Fibroblast of skin of abdomen (primary cell): Measurements from ENCODE around the gene TIMD4. TPM values are rescaled to one million over a fixed set of nuclear protein-coding genes. Genes with fewer than 3 reads are reported as not detected.
A peak's percentile ranks its signal among the peaks of the same experiment; 100 is the strongest.
"Not testable (repeated sequence)": the region's sequence is repeated elsewhere in the genome, so short reads cannot be mapped to it uniquely, and the experiment has no call there.

Experiments
- DNase-seq: peaks from one replicate; pipeline ENCODE4 v3.0.0-alpha.2; 2013
- polyA plus RNA-seq, 2 experiments: library from polyadenylated mRNA; unstranded; fragments of 120-200 nt; gene quantifications; one replicate each; pipeline ENCODE4 v1.2.1, GENCODE V29; 2013; ENCODE audit not compliant: insufficient read length in 2 of 2

Gene TIMD4
- not detected for polyA plus RNA-seq (2013, experiment 1 of 2; ENCODE audit: insufficient read length)
- polyA plus RNA-seq (2013, experiment 2 of 2; ENCODE audit: insufficient read length): not detected

GRCh38 chr5:156963125-156963524, at the start of gene TIMD4:
Gene TIMD4, minus strand, starts transcription at chr5:156963226. Its CDS starts 28 bp downstream, at chr5:156963198.
- DNase-seq: no peak

DNA sequence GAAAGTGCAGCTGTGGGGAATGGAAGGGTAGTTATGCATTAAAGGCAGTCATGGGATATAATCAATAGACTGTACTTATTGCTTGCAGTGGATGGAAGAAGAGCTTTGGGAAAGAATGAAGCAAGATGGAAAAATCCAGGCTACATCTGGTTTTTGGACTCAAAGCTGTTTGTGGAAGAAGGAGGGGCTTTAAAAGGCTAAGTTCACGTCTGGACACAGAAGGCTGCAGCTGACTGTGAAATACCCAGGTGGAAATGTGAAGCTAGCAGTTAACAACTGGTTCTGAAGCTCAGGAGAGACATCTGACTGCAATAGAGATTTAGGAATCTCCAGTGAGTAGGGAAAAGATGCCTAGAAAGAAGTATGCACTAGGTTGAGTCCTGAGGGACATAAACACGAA, 43.2 kb upstream of the TIMD4 start:
- DNase-seq: no peak

DNA sequence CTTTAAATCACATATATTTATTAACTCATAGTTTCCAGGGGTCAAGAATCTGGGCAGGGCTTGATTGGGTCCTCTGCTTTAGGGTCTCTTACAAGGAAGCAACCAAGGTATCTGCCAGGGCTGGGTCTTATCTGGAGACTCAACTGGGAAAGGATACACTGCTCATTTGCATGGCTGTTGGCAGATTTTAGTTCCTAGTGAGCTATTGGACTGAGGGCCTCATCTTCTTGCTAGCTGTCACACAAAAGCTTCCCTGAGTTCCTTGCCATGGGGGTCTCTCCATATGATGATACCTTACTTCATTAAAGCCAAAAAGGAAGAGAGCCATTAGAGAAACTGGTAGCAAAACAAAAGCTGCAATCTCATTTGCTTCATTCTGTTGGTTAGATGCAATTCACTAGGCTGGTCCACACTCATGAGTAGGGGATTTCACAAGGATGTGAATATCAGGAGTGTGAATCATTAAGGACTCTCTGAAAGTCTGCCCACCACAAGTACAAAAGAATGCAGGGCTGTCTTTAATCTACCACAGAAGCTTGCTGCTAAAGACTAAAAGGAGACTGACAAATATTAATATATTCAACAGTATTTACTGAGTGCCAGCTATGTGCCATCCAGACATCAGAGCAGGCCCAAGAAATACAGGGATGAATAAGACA, 42.0 kb upstream of the TIMD4 start:
- DNase-seq: peak; percentile 70

- DNase-seq: no peak
Observed at GRCh38 chr5:156991714-156992113, 28.7 kb upstream of the TIMD4 start.

- DNase-seq: no peak
Observed at GRCh38 chr5:156984064-156984463, 21.0 kb upstream of the TIMD4 start.

DNA sequence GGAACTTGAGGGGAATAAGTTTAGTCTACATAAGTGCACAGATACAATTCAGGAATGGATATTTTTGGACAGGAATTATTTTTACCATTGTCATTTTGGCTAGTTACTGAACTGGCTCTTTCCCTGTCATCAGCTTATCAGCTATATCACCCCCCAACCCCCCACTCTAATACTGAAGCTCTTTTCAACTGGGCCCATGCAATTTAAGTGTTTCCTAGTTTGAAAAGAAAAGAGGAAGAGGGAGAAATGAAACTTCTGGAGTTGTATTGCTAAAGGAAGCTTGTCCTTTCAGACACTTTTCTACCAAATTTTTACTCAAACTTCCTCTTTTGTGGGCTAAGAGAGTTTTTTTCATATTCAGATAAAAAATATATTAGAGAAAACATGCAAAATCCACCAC, 18.5 kb upstream of the TIMD4 start:
- DNase-seq: no peak

GRCh38 chr5:156974328-156974727, 11.3 kb upstream of the TIMD4 start:
- no peak for DNase-seq

DNA sequence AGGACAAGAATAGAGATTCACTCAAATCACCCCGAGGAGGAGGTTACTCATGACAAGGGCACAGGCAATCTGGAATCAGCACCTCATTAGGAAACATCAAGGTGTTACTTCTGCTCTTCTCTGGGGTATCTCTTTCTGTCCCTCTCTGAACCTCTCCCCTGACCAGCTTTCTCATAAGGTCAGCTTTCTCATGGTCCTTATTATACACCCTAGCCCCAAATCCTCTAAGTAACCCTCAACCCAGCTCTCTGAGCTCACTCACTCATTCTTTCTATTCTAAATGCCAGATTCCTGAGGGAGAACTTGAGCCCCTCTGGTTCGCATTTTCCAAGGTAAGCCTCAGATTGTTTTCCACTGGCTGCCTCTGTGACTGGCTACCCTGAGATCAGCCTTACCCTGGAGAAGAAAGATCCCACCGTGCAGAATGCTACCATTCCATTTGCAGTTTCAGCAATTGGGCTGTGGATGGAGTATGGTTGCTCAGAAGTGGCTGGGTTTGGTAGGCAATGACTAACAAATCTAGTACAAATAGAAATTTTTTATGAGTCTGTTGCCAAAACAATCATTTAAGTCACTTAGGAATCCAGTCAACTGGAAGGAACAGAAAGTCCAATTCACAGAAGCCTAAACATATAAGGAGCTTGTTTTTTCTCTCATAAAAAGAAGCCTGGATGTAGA, 9.0 kb upstream of the TIMD4 start:
- no peak for DNase-seq

DNA sequence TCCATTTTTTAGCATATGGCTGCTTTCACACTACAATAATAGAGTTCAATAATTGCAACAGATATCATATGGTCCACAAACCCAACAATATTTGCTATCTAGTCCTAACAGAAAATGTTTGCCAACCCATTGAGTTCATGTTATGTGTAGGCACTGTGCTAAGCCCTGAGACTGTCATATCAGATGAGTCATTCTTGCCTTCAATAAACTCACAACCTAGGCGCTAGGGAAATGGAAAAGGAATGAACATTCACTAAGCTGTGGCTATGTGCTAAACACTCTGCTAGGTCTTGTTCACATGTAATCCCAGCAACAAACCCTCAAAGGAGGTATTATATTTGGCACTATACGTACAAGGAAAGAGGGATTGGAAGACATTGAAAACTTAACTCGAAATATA, 8.4 kb upstream of the TIMD4 start:
- no peak for DNase-seq

- DNase-seq: not testable (repeated sequence)
Observed at GRCh38 chr5:156967386-156967785, 4.4 kb upstream of the TIMD4 start.

- no peak for DNase-seq
Observed at GRCh38 chr5:156956321-156956720, 6.7 kb downstream of the TIMD4 start.

DNA sequence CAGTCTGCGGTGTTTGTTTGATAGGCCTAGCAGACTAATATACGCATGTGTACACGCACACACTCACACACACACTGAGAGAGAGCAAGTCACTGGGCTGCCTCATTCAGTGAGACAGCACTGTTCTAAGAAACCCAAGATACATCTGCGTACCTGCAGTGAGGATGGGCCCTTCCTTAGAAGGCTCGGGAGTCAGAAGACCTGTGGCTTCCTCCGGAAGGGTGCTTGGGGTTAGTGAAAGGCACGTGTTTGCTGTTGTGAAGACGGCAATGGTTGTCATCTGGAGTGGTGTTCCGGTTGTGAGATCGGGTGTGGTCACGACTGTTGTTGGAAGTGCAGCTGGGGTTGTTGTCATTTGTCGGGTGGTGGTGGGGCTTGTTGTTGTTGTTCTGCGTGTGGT, 11.7 kb downstream of the TIMD4 start:
- DNase-seq: no peak

- no peak for DNase-seq
Observed at GRCh38 chr5:156950716-156951115, 12.3 kb downstream of the TIMD4 start.

DNA sequence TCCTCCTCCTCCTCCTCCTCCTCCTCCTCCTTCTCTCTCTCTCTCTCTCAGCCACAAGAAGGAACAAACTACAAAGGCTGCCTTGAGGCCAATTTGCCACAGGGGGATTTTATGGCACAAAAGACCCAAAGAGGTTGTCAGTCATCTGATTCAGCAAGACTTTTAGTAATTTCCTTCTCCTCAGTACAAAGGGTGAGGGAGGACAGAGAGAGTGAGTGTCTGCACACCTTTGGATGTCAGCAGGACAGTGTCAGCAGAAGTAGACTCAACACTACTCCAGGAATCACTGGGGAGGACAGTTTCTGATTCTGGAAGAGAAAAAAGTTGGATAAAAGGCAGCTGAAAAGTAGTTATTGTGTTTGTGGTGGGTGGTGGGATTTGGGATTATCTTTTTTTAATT, 13.6 kb downstream of the TIMD4 start:
- DNase-seq: no peak

DNA sequence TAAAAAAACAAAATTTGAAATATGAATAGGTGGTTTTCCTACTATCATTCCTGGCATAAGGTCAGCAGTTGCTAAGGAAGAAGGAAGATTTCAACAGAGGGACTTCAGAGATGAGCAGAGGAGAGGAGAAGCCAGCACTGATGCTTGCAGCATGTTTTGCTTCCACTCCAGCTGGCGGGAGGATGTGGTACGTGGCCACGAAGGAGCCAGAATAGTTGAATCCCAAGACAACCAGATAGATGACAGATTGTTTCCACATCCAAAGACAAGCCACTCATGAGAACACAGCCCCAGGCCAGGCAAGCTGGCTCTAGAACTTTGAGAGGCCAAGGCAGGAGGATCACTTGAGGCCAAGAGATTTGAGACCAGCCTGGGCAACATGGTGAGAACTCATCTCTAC, 15.1 kb downstream of the TIMD4 start:
- DNase-seq: no peak

GRCh38 chr5:156942064-156942463, 21.0 kb downstream of the TIMD4 start:
- no peak for DNase-seq

- not testable (repeated sequence) for DNase-seq
Observed at GRCh38 chr5:156940462-156940861, 22.6 kb downstream of the TIMD4 start.

DNA sequence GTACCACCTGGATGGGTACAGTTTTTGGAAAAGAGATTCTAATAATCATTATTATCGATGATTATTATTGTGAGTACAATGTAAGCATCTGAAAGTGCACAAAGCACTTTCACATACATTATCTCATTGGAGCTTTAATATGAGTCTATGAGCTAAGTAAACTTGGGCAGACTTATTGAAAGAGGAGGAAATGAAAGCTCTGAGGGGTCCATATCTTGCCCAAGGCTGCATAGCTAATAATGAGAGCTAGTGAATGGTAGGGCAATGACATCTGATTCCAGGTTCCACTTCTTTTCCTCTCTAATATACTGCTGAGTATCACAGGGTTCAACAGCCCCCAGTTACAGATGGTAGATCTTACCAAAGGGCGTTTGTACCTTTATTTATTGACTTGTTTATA, 26.1 kb downstream of the TIMD4 start:
- no peak for DNase-seq

- no peak for DNase-seq
Observed at GRCh38 chr5:156934450-156935211, 28.4 kb downstream of the TIMD4 start.

GRCh38 chr5:156929366-156929948, 33.6 kb downstream of the TIMD4 start:
- no peak for DNase-seq

DNA sequence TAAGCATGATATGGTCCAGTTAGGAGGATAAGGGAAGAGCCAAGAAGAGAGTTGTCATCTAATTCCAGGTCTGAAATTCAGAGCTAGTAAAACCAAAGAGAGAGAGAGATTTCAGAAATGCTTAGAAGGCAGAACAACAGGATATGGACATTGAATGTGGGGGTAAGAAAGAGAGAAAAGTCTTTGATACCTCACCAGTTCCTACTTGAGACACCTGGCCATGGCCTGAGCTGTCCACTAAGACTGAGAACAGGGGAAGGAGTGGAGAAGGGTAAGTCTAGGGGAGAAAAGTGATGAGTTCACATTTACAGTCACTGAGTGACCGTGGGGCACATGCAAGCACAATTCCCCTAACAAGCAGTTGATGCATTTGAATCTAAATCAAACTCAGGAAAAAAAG, 35.5 kb downstream of the TIMD4 start:
- no peak for DNase-seq

- DNase-seq: not testable (repeated sequence)
Observed at GRCh38 chr5:156925767-156926166, 37.3 kb downstream of the TIMD4 start.

DNA sequence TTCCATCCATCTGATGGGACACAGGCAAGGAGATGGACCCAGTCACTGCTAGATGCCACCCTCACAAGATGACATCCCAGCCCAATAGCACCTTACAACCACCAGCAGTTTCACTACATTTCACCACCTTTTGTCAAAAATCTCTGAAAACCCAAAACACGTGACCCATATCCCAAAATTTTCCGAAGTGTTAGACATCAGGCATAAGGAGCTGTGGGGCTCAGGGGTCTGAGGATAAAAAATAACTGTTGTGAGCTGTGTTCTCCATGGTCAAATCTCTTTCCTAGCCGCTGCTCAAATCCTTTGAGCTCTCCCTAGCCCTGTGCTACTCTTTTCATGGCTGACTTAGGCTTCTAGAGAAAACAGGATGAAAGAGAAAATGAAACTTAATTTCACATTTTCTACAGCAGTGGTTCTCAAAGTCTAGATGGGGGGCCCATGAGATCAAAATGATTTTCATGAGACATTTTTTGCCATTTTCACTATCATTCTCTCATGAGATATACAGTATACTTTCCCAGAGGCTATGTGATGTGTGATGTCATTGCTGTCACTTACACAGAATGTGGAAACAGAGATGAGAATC, 40.7 kb downstream of the TIMD4 start:
- no peak for DNase-seq
